BJ (cell line): ENCODE results near the gene SLC2A5. TPM values are rescaled to one million over a fixed set of nuclear protein-coding genes. Genes with fewer than 3 reads are reported as not detected.

Source experiments
- CTCF ChIA-PET: fragments of 350-600 bp; formaldehyde crosslinking; extraction: SDS; loops from one replicate; lab custom pipeline; 2021; ENCODE audit warnings: antibody characterized with exemption, inconsistent platforms; lab: Yijun Ruan, JAX
- POLR2A ChIA-PET: fragments of 300-600 bp; sonication (Branson Sonifier 250); formaldehyde crosslinking; extraction: SDS; loops from one replicate; lab custom pipeline; 2021; ENCODE audit warnings: antibody characterized with exemption; lab: Charles Lee
- DNase-seq: peaks from one replicate; pipeline ENCODE4 v3.0.0-alpha.2; 2011; ENCODE audit warnings: low read depth
- H3K27me3 ChIP-seq: 2 replicates; pipeline ENCODE4 v1.6.0; 2011; ENCODE audit warnings: low read length; ENCODE audit not compliant: control insufficient read depth, insufficient read depth
- H3K36me3 ChIP-seq: 2 replicates; pipeline ENCODE4 v1.5.1; 2011; ENCODE audit warnings: low read length; ENCODE audit not compliant: control insufficient read depth, insufficient read depth
- H3K4me3 ChIP-seq: 2 replicates; pipeline ENCODE4 v1.5.1; 2011; ENCODE audit warnings: low read depth, mild to moderate bottlenecking, control low read depth, low read length
- CTCF ChIP-seq: IDR thresholded peaks from 2 replicates; pipeline ENCODE4 v1.5.1; 2011; ENCODE audit warnings: low read depth, mild to moderate bottlenecking, control low read depth, inconsistent platforms, low read length, moderate library complexity; ENCODE audit not compliant: insufficient read depth
- polyA plus RNA-seq: library from polyadenylated mRNA; depleted of rRNA; stranded (reverse); fragments of >200 nt; gene quantifications from 2 replicates; pipeline ENCODE4 v1.2.3, GENCODE V29; 2011

The SLC2A5 gene
- polyA plus RNA-seq, 1 experiment: 0.16 TPM

- TF ChIP-seq CTCF: no peak
- no peak overlapping the region for H3K4me3 ChIP-seq
- no peak for DNase-seq
- H3K27me3 ChIP-seq: no peaks in the 10 kb centered on the region
- CTCF ChIA-PET: interaction anchor here (0.6 to 3.4 kb wide), 4 partner anchors 12 to 75 kb away, joined by 3 to 9 read pairs (median 6); no protein-coding TSS in a partner anchor
- POLR2A ChIA-PET: no interaction called here
- H3K36me3 ChIP-seq: no peaks in the 10 kb centered on the region
These were observed 76.3 kb downstream of the SLC2A5 start for GRCh38 chr1:8992936-8993687.

DNA sequence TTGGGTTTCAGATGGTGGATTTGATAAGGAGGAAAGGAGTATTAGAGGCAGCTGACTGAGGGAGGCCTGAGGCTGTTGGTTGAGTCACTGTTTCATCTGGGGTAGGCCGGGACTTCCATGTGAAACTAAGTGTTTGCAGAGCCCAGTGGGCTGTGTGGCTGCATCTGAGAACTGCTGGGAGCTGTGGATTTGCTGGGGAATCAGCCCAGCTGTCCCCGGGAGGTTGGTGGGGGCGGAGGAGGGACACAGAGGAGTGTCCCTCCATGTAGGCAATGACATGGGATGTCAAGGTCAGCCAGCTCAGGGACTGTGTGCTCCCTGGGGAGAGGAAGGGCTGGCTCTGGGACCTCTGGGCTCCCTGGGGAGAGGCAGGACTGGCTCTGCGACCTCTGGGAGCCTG lies 79.6 kb downstream of the SLC2A5 start:
- no peaks in the 10 kb centered on the region for H3K36me3 ChIP-seq
- ChIA-PET CTCF (interaction anchor here (1.2 to 5.2 kb wide), 13 partner anchors 8 to 131 kb away, joined by 3 to 40 read pairs (median 6); no protein-coding TSS in a partner anchor), POLR2A (interaction anchor here (0.7 kb wide), 1 partner anchor 16 kb away, joined by 3 read pairs; no protein-coding TSS in a partner anchor)
- no peaks in the 10 kb centered on the region for H3K27me3 ChIP-seq
- no peak for DNase-seq
- H3K4me3 ChIP-seq: no peak overlapping the region
- no peak for TF ChIP-seq CTCF

- no peak overlapping the region for H3K4me3 ChIP-seq
- H3K27me3 ChIP-seq: no peaks in the 10 kb centered on the region
- DNase-seq: no peak
- CTCF ChIA-PET: interaction anchor here (0.7 to 5.2 kb wide), 20 partner anchors 9 to 131 kb away, joined by 3 to 40 read pairs (median 4); no protein-coding TSS in a partner anchor
- POLR2A ChIA-PET: no interaction called here
- no peaks in the 10 kb centered on the region for H3K36me3 ChIP-seq
- TF ChIP-seq CTCF: no peak
These were observed 80.4 kb downstream of the SLC2A5 start for GRCh38 chr1:8989061-8989460.

DNA sequence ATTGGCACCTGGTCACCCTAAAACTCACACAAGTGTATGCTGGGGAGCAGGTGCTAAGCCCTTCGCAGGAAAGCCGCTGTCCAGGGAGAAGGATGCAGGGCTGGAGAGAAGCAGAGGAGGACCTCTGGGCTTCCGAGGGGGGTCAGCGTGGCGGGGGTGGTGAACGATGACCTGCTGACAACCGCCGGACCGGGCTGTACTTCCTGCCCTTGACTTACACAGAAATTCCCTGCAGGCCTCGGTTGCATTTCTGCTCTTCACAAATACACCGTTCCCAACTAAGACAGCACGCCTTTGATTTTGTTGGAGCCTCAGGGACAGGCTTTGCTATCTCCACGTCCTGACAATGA lies 80.8 kb downstream of the SLC2A5 start:
- no peak for TF ChIP-seq CTCF
- H3K27me3 ChIP-seq: no peaks in the 10 kb centered on the region
- no peak overlapping the region for H3K4me3 ChIP-seq
- ChIA-PET CTCF (interaction anchor here (0.5 to 5.2 kb wide), 23 partner anchors 8 to 818 kb away, joined by 3 to 40 read pairs (median 4); no protein-coding TSS in a partner anchor), POLR2A (no interaction called here)
- H3K36me3 ChIP-seq: no peaks in the 10 kb centered on the region
- no peak for DNase-seq

DNA sequence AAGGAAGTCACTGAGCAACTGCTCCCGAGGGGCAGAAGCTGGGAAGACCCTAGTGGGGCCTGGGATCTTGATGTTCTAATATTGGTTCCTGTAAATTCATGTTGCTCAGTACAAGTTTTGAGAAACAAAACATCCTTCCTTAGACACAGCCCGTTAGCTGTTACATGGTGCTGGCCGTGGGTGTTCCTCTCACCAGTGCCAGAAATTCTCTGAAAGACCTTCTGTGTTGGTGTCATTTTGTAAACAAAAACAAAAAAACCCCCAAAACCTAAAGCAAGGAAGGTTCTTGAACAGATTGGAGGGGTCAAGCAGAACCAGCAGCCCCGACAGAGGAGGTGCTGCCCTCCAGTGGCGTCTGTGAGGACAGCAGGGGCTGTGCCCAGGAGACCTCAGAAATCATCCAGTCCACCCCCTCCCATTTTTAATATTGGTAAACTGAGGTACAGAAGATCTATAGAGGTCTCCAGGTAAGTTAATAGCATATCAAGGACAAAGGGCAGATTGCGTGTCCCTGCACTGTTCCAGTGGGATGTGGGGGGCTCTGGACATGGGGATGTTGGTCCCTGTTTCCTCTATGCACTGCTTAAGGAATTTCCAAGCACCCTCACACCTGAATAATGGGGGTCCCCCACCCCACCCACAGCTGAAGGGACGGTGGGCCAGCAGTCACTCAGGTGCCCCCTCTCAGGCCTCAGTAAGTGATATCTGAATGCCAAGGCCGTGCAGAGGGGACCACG lies 81.4 kb downstream of the SLC2A5 start:
- no peak for DNase-seq
- H3K36me3 ChIP-seq: no peaks in the 10 kb centered on the region
- peak; percentile 94 for TF ChIP-seq CTCF
- ChIA-PET CTCF (interaction anchor here (0.5 to 5.2 kb wide), 30 partner anchors 8 to 817 kb away, joined by 3 to 40 read pairs (median 4); no protein-coding TSS in a partner anchor), POLR2A (no interaction called here)
- H3K4me3 ChIP-seq: no peak overlapping the region
- H3K27me3 ChIP-seq: no peaks in the 10 kb centered on the region
